ENCODE data around the gene ATRAID.

- TF ChIP-seq, protein P1, sequence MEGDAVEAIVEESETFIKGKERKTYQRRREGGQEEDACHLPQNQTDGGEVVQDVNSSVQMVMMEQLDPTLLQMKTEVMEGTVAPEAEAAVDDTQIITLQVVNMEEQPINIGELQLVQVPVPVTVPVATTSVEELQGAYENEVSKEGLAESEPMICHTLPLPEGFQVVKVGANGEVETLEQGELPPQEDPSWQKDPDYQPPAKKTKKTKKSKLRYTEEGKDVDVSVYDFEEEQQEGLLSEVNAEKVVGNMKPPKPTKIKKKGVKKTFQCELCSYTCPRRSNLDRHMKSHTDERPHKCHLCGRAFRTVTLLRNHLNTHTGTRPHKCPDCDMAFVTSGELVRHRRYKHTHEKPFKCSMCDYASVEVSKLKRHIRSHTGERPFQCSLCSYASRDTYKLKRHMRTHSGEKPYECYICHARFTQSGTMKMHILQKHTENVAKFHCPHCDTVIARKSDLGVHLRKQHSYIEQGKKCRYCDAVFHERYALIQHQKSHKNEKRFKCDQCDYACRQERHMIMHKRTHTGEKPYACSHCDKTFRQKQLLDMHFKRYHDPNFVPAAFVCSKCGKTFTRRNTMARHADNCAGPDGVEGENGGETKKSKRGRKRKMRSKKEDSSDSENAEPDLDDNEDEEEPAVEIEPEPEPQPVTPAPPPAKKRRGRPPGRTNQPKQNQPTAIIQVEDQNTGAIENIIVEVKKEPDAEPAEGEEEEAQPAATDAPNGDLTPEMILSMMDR (IDR thresholded peaks at IDR 0.05; ENCODE audit: insufficient read depth, low read length) = no peak
- no peak for TF ChIP-seq GABPA (IDR thresholded peaks at IDR 0.05; ENCODE audit: low read depth)
- no peak for TF ChIP-seq POLR2AphosphoS5 (IDR thresholded peaks at IDR 0.05; ENCODE audit: low read depth)
- TF ChIP-seq, protein P2, sequence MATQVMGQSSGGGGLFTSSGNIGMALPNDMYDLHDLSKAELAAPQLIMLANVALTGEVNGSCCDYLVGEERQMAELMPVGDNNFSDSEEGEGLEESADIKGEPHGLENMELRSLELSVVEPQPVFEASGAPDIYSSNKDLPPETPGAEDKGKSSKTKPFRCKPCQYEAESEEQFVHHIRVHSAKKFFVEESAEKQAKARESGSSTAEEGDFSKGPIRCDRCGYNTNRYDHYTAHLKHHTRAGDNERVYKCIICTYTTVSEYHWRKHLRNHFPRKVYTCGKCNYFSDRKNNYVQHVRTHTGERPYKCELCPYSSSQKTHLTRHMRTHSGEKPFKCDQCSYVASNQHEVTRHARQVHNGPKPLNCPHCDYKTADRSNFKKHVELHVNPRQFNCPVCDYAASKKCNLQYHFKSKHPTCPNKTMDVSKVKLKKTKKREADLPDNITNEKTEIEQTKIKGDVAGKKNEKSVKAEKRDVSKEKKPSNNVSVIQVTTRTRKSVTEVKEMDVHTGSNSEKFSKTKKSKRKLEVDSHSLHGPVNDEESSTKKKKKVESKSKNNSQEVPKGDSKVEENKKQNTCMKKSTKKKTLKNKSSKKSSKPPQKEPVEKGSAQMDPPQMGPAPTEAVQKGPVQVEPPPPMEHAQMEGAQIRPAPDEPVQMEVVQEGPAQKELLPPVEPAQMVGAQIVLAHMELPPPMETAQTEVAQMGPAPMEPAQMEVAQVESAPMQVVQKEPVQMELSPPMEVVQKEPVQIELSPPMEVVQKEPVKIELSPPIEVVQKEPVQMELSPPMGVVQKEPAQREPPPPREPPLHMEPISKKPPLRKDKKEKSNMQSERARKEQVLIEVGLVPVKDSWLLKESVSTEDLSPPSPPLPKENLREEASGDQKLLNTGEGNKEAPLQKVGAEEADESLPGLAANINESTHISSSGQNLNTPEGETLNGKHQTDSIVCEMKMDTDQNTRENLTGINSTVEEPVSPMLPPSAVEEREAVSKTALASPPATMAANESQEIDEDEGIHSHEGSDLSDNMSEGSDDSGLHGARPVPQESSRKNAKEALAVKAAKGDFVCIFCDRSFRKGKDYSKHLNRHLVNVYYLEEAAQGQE (IDR thresholded peaks at IDR 0.05; ENCODE audit: insufficient replicate concordance, low read depth) = no peak
These were observed 33.4 kb upstream of the ATRAID start for GRCh38 chr2:27178469-27178868.
